Keratinocyte (primary cell): ENCODE measurements around the gene KIF26A.

ENCODE experiments used
- CTCF ChIP-seq, 3 experiments: IDR thresholded peaks in 1 of 3; conservative IDR thresholded peaks in 1 of 3; optimal IDR thresholded peaks in 1 of 3; 2 replicates in 2 of 3; 3 replicates in 1 of 3; pipeline versions ENCODE3 to v1.5.1; 2011; ENCODE audit warnings: low read length in 3 of 3, mild to moderate bottlenecking in 3 of 3, moderate library complexity in 2 of 3, control low read depth in 1 of 3, inconsistent platforms in 1 of 3; ENCODE audit not compliant: insufficient read depth in 2 of 3; ENCODE audit errors: extremely low read depth in 1 of 3
- EZH2 ChIP-seq: IDR thresholded peaks from one replicate; pipeline ENCODE4 v1.6.1; 2012; ENCODE audit warnings: inconsistent platforms, mild to moderate bottlenecking, low read length, moderate library complexity

GRCh38 chr14:104138098-104138717, at the start of gene KIF26A:
- no peak for TF ChIP-seq CTCF (optimal IDR thresholded peaks at IDR 0.05 in 1 of 3, IDR thresholded peaks at IDR 0.05 in 1 of 3, conservative IDR thresholded peaks at IDR 0.05 in 1 of 3; ENCODE audit: extremely low read depth in 1 of 3, insufficient read depth in 2 of 3, low read length in 3 of 3)
- no peak for TF ChIP-seq EZH2
